ENCODE measurements around the gene STIP1. TPM values are rescaled to one million over a fixed set of nuclear protein-coding genes. Genes with fewer than 3 reads are reported as not detected.

The STIP1 gene
- total and polyA plus RNA-seq, 2 donors (not counting 3 experiments of a cell fraction or from before 2014, with no cell fraction given), result 117 to 226 TPM

GRCh38 chr11:64202992-64203391 is 17.0 kb downstream of the STIP1 start:
- POLR2A ChIA-PET, result no interaction called here
- no peak for DNase-seq (ENCODE audit: low read depth, low spot score)
- dilution Hi-C loops (cut with MboI; ENCODE audit: extremely low pct_ligation_motif_present, low sequenced_read_pairs) (no loop called here), intact Hi-C loops (cut with micrococcal nuclease) (no loop called here)
- Histone ChIP-seq H3K4me1 (ENCODE audit: control insufficient read depth, extremely low read depth, insufficient read depth, low read length) (peaks cover 24% of the 10 kb centered on the region), H2AFZ (ENCODE audit: low read depth, low read length) (no peak overlapping the region), H3K9ac (replicated peaks; ENCODE audit: extremely low read depth, insufficient read depth, low read length) (no peak overlapping the region), H3K27me3 (ENCODE audit: control insufficient read depth in 2 of 2, insufficient read depth in 2 of 2, low read length in 2 of 2) (no peaks in the 10 kb centered on the region), H3K27ac (ENCODE audit: insufficient read depth, low read depth, low read length) (no peak overlapping the region), H3K4me2 (ENCODE audit: insufficient read depth, low read length) (no peak overlapping the region), H3K9me1 (replicated peaks; ENCODE audit: control insufficient read depth, extremely low read depth, insufficient read depth, low read length) (no peaks in the 10 kb centered on the region), H3K36me3 (ENCODE audit: control insufficient read depth in 2 of 2, extremely low read depth in 1 of 2, insufficient read depth in 2 of 2, low read length in 2 of 2) (peaks cover 14 to 35% of the 10 kb centered on the region in 2 experiments), H3K9me3 (replicated peaks; ENCODE audit: control insufficient read depth, insufficient read depth, low read length) (no peaks in the 10 kb centered on the region), H3K4me3 (replicated peaks in 1 of 3; ENCODE audit: insufficient read depth in 1 of 3, low read depth in 1 of 3, low read length in 3 of 3) (no peak overlapping the region), H4K20me1 (replicated peaks; ENCODE audit: control insufficient read depth, extremely low read depth, insufficient read depth, low read length) (no peaks in the 10 kb centered on the region), H3K79me2 (ENCODE audit: control insufficient read depth, insufficient read depth, low read length) (no peaks in the 10 kb centered on the region)
- no TSS peak for BruUV-seq (replicated peaks)
- CTCF ChIA-PET, result interaction anchor here (1.4 to 11.5 kb wide), 5 partner anchors 10 to 100 kb away, joined by 4 to 413 read pairs (median 27); partner anchors contain the start of genes CATSPERZ, ESRRA, PLCB3 and STIP1
- FAIRE-seq, result no peak
- no peak for TF ChIP-seq EZH2 (IDR thresholded peaks at IDR 0.05; ENCODE audit: borderline replicate concordance, low read depth, low read length, severe bottlenecking)
- no peak for TF ChIP-seq GATA2 (IDR thresholded peaks at IDR 0.05; ENCODE audit: insufficient read depth, insufficient read length, low read depth, low read length)
- TF ChIP-seq MYC (IDR thresholded peaks at IDR 0.05; ENCODE audit: low read depth, low read length), result no peak
- no peak for TF ChIP-seq POLR2AphosphoS5 (IDR thresholded peaks at IDR 0.05; ENCODE audit: insufficient read depth, low read depth, low read length)
- no peak for TF ChIP-seq FOS (IDR thresholded peaks at IDR 0.05; ENCODE audit: borderline replicate concordance, insufficient read depth, low read length)
- TF ChIP-seq POLR2A (IDR thresholded peaks at IDR 0.05; ENCODE audit: low read depth, low read length), result no peak
- TF ChIP-seq CTCF (IDR thresholded peaks at IDR 0.05; ENCODE audit: extremely low read depth in 1 of 2, insufficient read depth in 1 of 2, low read depth in 1 of 2, low read length in 2 of 2), result no peak
- TF ChIP-seq MAX (IDR thresholded peaks at IDR 0.05; ENCODE audit: insufficient read depth, insufficient read length), result no peak
- TF ChIP-seq JUN (IDR thresholded peaks at IDR 0.05; ENCODE audit: borderline replicate concordance, insufficient read depth, insufficient read length, low read depth), result no peak
